Measurements from ENCODE around the gene NOS1AP.

NOS1AP gene

DNA sequence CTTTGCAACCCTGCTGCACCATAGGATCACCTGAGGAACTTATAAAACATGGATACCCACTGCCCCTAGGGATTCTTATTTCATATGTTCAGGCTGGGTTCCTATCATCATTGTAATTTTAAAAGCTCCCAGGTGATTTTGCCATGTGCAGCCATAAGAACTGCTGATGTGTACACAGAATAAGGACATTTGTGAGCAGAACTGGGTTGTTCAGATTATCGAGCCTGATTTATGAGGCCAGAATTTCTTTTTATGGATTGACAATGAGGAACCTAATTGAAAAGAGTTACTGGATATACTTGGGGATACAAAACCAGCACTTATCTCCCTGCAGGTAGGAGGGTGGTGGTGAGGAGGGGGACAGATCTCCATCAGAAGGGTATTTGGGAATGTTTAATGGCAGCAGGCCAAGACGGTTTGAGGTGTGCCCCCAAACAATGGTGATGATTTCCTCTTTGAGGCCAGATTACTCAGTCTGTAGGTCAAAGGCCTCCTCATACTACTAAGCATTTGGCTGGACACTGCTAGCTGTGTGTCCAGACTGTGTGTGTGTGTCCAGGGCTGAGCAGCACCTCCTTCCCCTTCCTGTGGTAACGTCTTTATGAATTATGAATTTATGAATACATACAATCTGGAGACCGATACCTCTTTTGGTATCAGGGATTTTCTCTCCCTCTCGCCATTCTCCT is 18.9 kb downstream of the NOS1AP start:
- DNase-seq (ENCODE audit: low read depth in 2 of 2): no peak

DNA sequence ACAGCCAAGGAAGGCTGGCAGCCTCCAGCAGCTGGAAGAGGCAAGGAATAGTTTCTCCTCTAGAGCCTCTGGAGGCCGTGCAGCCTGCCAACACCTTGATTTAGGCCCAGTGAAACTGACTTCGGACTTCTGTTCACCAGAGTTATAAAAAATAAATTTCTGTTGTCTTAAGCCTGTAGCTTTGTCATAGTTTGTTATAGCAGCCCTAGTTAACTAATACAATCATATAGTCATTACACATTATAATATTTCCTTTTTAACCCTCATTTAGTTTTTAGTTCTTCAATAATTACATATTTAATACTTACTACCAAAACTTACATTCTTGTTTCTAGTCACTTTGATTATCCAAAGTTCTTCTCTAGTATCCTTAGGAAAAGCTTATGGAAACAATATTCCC is 20.3 kb downstream of the NOS1AP start:
- no peak for DNase-seq (ENCODE audit: low read depth in 2 of 2)

DNA sequence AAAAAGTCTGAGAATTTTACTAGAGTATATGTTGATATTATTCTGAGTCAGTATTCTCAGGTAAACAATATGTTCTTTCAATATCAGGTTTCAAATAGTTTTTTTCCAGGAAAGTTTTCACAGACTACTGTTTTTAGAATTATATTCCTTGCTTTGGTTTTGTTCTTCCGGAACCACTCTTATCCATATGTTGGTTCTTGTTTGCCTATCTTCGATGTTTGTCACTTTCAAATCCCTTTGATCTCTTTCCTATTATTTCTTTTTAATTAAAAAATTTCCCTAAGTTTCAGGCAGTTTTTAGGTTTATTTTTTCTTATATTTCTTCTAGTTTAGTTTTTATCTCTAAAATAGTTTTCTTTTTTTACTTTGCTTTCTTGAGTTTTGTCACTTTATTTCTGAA is 20.9 kb downstream of the NOS1AP start:
- DNase-seq (ENCODE audit: low read depth in 2 of 2): no peak

DNA sequence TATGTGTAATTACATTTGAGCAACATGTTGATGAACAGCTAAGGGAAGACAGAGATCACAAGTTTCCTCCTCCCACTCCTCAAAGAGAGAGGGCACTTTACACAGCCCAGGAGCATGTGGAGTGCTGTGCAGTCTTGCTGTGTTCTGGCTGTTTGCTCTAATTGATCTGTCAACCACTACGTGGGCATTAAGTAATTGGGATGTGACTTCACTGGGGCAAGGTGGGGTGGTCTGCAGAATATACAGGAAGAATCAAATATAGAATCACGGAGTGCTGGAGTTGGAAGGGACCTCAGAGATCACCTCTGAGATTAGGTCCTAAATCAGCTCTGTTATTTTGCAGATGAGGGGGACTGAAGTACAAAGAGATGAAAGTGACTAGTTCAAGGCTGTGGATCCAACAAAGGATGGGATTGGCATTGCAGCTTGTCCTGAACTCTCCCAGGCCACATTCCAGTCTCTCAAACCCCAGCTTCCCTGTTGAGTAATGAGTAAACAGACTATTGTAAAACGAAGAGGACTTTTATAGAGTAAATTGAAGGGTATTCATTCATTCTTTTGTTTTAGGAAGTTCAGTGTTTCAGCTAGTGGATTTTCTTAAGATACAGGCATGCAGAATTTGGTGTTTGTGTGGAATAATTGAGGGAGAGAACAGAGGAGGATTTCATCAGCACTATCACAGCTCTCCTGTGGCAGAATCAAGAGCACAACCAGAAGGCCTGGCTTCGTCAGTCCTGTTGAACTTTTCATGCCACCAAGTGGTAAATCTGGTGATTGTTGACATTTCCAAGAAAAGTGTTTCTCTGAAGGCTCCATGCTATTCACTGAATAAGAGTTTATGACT is 22.4 kb downstream of the NOS1AP start:
- no peak for DNase-seq (ENCODE audit: low read depth in 2 of 2)

DNA sequence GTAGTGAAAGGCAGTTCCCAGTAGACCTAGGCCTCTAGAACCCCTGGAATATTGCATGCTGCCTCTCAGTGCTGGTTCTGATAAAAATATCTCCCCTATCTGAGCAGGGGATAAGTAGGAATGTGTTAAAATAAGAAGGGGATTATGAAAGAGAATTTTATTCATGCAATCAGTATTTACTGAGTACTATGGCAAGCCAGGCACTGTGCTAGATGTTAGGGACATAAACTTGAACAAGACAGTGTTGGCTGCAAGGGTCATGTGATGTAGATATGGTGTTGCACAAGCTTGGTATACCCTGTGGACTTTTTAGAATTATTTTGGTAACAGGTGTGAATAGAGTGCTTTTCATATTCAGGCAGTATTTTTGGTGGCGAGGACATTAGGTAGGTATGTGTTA is 23.6 kb downstream of the NOS1AP start:
- DNase-seq (ENCODE audit: low read depth in 2 of 2): no peak

DNA sequence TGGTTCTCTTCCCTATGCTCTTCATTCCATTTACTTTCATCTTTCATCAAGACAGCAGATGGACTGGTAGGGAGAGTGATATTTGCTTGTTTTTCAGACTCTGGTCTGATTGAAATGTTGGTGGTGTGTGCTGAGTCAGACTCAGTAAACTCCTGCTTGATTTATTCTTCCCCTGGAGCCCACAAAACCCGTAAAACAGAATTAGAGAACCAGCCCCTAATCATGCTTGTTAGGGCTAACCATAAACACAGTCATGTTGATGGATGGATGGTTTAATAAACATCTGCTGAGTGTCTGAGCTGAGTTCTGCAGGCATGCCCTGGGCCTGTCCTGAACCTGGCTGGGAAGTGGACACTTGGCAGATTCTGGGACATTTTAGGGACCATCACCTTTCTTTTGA is 24.8 kb downstream of the NOS1AP start:
- no peak for DNase-seq (ENCODE audit: low read depth in 2 of 2)

GRCh38 chr1:162094723-162095122 is 25.2 kb downstream of the NOS1AP start:
- DNase-seq (ENCODE audit: low read depth in 2 of 2): no peak

DNA sequence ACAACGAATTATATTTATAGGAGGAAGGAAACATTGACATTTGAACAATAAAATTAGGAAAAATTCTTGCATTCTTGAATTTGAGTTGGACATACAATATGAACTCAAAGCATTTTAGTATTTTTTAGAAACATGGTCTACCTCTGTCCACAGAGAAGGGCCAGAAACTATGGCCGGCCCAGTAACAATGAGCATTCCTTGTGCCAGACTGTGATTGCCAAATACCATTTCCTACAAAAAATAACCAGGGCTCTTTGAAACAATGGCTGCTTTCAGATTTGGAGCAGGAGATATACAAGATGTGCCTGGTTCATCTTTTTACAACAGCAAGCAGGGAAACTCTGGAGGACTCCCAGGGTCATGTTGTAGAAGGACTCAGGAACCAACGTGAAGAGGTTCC is 38.4 kb downstream of the NOS1AP start:
- no peak for DNase-seq (ENCODE audit: low read depth in 2 of 2)

DNA sequence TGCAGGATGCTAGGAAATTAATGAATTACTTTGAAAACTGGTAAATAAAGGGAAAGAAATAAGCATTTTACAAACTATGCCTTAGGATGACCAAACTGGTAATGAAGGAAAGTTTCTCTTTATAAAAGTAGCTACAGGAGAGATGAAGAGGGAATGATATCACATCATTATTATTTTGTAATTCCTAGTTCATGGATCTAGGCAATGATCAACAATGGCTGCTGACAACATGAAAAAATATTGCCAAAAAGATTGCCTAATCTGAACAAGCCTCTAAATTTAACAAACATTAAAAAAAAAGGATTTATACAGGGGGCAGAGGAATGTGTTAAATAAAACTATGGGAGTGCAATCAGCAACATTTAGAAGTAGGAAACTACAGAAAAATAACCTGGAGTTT is 38.9 kb downstream of the NOS1AP start:
- DNase-seq (ENCODE audit: low read depth in 2 of 2): no peak

DNA sequence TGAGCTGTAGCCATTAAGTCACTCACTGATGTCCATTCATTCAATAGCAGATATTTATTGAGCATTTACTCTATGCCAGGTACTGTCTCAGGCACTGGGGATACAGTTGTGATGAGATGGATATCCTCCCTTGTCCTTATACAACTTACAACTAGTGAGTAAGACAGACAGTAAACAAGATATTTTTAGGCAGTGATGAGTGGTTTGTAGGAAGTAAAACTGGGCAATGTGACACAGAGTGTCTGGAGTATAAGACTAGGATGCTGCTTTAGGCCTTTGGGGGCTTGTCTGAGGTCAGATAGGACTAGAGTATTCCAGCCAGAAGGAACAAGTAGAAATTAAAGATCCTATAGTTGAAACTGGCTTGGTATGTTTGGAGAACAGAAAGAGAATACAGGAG is 41.4 kb downstream of the NOS1AP start:
- no peak for DNase-seq (ENCODE audit: low read depth in 2 of 2)

DNA sequence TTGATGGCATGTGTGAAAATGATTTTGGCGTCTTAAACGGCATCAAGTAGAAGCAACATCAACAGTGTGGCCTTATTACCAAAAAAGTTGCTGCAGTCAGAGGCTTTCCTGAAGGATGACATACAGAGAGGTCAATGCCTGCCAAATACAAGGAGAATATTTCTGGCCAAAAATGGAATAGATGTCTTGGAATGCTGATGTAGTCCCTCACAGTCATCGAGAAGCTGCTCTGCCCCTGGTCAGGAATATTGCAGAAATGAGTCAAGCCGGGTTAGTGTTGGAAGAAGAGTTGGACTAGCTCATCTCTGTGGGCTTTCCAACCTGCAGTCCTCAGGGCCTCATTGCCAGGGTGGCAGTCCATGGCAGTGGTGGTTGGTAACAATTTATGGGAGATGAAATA is 42.1 kb downstream of the NOS1AP start:
- DNase-seq (ENCODE audit: low read depth in 2 of 2): no peak

GRCh38 chr1:162113419-162113818 is 43.9 kb downstream of the NOS1AP start:
- no peak for DNase-seq (ENCODE audit: low read depth in 2 of 2)

- no peak for DNase-seq (ENCODE audit: low read depth in 2 of 2)
Measured at GRCh38 chr1:162117039-162117774, 47.7 kb downstream of the NOS1AP start.

- DNase-seq (ENCODE audit: low read depth in 2 of 2): no peak
Measured at GRCh38 chr1:162118063-162118462, 48.6 kb downstream of the NOS1AP start.

DNA sequence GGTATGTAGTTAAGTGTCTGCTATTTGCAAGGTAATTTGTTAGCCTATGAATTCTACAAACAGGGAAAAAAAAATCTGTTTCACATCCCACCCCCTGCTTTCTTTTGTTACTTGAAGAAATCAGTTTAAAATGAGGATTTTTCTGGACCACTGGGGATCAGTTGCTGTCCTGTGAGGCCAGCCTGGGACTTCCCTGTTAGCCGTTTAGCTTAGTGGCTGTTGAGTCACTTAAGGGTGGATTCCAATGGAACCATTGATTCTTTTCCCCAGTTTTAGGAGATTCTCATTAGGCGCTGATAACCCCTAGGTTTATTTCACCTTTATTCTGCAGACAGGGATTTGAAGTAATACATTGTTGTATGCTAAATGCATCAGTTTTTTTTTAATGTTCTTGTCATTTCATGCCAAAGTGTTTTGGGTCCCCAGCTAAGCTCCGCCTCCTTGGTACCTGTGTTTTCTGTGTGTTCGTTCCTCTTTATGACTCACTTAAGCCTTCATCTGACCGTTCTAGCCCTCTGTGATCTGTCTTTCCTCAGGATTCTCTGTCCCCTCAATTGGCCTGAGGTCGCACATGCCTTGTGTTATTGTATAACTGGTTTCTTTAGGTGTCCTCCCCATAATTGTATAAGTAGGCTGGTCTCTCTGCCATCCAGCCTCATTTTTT is 59.3 kb downstream of the NOS1AP start:
- DNase-seq (ENCODE audit: low read depth in 2 of 2): no peak

- no peak for DNase-seq (ENCODE audit: low read depth in 2 of 2)
Measured at GRCh38 chr1:162130308-162130707, 60.8 kb downstream of the NOS1AP start.

DNA sequence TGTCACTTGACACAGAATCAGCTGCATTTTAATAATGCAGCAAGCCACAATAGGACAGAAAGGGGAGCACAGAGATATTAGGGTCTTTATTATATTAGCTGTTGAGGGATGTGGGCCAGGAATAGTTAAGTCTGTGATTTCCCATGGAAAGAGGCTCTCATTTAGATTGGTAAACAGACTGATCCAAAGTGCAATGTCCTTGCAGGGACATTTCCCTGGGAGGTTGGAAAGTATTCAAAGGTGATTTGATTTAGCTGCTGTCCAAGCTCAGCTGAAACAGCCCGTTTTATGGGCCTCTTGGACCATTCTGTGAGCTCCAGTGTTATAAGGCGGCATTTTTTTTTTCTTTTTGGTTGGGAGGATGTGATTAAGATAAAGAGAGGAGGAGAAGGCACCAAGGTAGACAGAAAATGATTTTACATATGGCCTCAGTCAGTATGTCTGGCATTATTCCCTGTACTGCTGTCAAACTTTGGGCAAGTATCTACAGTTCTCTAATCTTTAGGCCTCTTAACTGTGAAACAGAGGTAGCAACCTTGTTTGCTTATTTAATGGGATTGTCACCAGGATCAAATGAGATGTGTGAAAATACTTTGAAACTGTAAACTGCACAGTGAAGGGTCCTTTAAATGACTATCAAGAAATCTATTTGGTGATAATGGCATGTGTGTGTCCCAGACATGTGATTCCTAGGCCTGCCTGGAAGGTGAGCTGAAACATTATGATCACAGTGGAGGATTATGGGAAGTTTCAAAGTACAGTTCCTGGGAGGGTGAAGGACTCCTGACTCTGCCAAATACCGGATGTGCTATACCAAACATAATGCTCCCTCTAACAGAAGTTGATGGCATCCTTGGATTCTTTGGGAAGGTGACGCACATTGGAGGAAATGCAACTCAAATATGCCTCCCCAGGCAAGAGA is 62.2 kb downstream of the NOS1AP start:
- no peak for DNase-seq (ENCODE audit: low read depth in 2 of 2)

DNA sequence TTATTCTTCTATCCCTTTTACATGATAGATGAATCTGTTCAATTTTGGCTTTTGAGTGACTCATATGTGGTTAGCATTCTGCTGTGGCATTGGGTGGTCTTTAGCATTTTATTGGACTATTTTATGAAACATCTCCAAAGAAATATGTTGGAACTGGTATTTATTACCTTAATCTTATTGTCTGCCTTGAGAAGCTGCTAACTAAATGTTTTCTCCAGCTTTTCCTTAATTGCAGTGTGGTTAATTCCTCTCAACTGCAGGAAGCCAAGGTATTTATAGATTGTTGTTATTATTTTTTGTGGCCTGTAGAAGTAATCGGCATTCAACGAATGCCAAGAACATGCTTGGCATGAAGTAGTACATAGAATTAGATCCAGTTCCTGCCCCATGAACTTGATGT is 64.1 kb downstream of the NOS1AP start:
- no peak for DNase-seq (ENCODE audit: low read depth in 2 of 2)

GRCh38 chr1:162134646-162135045 is 65.2 kb downstream of the NOS1AP start:
- DNase-seq (ENCODE audit: low read depth in 2 of 2): no peak

DNA sequence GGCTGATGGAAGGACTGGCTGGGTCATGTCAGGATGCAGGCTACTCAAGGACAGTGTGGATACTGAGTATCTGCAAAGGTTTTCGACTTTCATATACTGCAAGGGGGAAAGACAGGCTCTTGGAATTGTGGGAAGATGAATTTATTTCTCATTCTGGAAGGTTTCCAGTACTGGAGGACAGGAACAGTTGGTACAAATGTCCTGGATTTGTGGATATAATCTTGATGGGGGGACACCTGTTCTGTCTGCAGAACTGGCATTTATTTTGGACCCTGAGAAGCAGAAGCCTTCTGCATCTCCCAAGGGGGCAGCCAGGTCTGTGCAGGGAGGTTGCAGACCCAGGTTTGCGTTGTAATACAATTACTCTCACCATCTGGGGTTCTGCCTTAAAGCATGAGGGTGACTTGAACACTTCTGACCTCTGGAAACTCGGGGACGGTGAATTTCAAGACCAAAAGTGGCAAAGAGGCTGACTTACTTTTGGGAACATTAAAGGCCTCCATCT is 65.8 kb downstream of the NOS1AP start:
- no peak for DNase-seq (ENCODE audit: low read depth in 2 of 2)

GRCh38 chr1:162136760-162137159 is 67.3 kb downstream of the NOS1AP start:
- DNase-seq (ENCODE audit: low read depth in 2 of 2): no peak
